Subcutaneous adipose tissue (tissue), 4 donors: ENCODE data around the gene SLC16A2. TPM values are rescaled to one million over a fixed set of nuclear protein-coding genes. Genes with fewer than 3 reads are reported as not detected.

ENCODE experiments used
- total RNA-seq, 4 donors: library from RNA; depleted of rRNA; stranded (reverse); fragments of >200 nt; gene quantifications; one replicate each; pipeline ENCODE4 v1.1.0, GENCODE V29; 2016
- TF ChIP-seq, protein P1 (sequence below): fragments of 450-650 bp; IDR thresholded peaks from one replicate; pipeline ENCODE4 v1.5.1; 2016; ENCODE audit warnings: low read depth, mild to moderate bottlenecking, control low read depth, antibody characterized with exemption, moderate library complexity

The SLC16A2 gene
- total RNA-seq, 4 donors from 2014 or later = 5.3 to 15.0 (median 8.4) TPM

DNA sequence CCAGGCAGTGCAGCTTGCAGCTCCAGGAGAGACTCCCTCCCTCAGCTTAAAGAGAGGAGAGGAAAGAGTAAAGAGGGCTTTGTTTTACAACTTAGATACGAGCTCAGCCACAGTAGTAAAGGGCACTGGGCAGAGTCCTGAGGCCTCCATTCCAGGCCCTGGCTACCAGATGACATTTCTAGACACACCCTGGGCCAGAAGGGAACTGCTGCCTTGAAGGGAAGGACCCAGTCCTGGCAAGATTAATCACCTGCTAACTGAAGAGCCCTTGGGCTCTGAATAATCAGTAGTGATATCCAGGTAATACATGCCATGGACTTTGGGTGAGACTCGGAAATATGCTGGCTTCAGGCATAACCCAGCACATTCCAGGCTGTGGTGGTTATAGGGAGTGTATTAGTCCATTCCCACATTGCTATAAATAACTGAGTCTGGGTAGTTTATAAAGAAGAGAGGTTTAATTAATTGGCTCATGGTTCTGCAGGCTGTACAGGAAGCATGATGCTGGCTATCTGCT, 15.3 kb upstream of the SLC16A2 start:
- TF ChIP-seq, protein P1, sequence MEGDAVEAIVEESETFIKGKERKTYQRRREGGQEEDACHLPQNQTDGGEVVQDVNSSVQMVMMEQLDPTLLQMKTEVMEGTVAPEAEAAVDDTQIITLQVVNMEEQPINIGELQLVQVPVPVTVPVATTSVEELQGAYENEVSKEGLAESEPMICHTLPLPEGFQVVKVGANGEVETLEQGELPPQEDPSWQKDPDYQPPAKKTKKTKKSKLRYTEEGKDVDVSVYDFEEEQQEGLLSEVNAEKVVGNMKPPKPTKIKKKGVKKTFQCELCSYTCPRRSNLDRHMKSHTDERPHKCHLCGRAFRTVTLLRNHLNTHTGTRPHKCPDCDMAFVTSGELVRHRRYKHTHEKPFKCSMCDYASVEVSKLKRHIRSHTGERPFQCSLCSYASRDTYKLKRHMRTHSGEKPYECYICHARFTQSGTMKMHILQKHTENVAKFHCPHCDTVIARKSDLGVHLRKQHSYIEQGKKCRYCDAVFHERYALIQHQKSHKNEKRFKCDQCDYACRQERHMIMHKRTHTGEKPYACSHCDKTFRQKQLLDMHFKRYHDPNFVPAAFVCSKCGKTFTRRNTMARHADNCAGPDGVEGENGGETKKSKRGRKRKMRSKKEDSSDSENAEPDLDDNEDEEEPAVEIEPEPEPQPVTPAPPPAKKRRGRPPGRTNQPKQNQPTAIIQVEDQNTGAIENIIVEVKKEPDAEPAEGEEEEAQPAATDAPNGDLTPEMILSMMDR = no peak

DNA sequence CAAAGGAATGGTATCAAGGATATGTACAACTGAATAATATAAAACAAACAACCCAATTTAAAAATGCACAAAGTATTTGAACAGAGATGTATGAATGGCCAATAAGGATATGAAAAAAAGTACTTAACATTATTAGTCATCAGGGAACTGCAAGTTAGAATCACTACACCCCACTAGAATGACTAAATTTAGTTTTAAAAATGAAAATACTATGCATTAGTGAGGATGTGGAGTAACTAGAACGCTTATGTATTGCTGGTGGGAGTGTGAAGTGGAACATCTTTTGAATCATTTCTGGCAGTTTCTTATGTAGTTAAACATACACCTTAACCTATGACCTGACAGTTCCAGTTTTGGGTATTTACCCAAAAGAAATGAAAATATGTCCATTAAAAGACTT, 13.0 kb upstream of the SLC16A2 start:
- TF ChIP-seq, protein P1 = no peak

DNA sequence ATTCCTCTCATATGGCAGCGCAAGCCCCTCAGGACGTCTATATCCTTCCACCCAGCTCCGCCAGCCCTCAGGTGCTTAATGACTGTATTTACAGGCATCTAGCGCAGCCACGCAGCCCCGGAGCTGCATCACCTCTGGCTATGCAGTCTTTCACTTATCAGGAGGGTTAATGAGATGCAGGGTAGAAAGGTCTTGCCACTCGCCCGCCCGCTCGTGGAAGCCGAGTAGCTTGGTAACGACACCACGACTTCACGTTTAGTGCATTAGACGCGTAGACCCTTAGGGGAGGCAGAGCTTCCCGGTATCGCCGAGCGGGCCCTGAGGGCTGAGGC, 1.5 kb upstream of the SLC16A2 start:
- TF ChIP-seq, protein P1 = no peak

DNA sequence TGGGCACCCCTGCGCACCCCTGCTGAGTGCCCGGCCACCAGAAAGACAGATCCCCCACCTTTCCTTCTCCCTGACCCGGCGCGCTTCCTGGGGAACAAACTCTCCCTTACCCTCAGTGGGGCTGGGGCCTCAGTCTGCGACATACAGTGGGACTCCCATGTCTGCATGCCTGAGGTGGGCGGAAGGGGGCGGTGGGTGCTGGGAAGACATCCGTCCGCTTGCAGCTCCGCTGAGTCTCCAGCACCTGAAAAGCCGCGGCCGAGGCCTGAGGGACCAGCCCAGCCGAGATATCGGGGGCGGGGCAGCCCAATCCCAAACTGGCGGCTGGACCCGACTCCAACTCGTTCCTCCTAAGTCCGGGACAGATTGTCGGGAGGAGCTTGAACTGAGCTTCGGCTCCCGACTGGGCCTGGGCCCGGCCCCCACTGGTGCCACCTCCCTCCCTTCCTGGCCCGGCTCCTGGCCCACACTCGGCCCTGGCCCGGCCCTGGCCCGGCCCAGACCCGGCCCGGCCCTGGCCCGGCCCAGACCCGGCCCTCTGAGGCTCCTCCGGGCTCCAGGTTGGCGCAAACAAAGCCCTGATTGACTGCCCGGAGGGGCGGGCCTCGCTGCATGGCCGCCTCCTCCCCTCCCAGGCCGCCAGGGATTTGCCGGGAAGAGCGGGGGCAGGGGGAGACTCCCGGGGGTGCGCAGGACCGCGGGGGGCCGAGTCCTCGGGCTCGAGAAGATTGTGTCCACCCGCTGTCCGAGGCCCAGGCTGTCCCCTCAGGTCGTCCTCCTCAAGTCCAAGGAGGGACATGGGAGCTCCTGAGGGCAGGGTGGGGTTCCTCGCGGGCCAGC, 877 bp upstream of the SLC16A2 start:
- TF ChIP-seq, protein P1 = no peak

DNA sequence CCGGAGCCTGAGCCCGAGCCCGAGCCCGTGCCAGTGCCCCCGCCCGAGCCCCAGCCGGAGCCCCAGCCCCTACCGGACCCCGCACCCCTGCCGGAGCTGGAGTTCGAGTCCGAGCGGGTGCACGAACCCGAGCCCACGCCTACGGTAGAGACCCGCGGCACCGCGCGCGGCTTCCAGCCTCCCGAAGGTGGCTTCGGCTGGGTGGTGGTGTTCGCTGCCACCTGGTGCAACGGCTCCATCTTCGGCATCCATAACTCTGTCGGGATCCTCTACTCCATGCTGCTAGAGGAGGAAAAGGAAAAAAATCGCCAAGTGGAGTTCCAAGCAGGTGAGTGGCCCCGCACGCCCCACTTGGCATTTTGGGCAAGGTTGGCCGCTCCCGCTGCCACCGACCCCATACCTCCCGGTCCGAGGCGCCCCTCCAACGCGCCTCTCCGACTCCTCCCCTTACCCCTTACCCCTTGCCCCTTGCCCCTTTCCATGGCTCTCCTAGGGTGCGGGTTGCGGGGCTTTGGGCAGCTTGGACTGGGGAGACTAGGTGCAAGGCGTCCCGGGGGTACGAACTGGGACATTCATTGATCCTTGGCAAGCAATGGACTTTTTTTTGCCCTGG, 553 bp downstream of the SLC16A2 start:
- TF ChIP-seq, protein P1 = no peak

DNA sequence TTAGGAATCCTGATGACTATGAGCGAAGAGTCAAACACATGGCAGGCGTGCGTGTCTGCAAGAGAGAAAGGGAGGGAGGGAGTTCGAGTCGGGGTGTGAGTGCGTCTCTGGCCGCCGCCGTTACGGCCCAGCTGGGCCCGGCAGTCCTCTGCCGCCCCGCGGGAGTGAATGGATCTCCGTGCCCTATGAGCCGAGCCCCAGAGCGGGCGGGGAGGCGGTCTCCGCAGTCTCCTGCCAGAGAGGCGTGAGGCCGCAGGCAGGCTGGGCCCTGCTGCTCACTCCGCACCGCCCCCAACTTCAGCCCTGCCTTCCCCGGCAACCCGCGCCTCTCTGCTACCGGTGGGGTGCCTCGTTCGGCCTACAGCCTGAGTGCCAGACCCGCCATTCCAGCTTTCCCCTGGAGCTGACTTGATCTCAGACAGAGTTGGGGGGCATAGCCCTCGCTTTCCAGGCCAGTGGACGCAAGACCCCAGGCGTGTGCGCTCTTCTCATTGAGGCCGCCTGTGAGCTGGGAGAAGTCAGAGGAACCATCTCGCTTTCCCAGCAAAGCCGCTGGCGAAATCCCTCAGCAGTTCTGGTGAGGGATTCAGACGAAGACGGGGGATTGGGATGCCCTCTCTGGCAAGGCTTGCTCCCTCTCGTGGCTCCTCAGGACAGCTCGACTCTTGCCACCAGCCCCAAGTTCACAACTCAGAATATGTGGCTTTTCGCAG, 1.4 kb downstream of the SLC16A2 start:
- TF ChIP-seq, protein P1 = no peak
